OCI-M2 (cell line): ENCODE data around the gene ZNF155.
"Not testable (repeated sequence)": the region's sequence is repeated elsewhere in the genome, so short reads cannot be mapped to it uniquely, and the experiment has no call there.

Experiments
- DNase-seq: peaks from one replicate; lab custom pipeline; 2025; ENCODE audit not compliant: unreplicated experiment; lab: John Stamatoyannopoulos, UW

The ZNF155 gene

GRCh38 chr19:43983912-43984686 is at the start of gene ZNF155:
Gene ZNF155 (plus strand): TSS chr19:43984188. CDS start chr19:43988544, 4,356 bp downstream.
- peak; percentile 80 for DNase-seq

- peak; percentile 84 for DNase-seq
Observed at GRCh38 chr19:43934985-43935708, 48.8 kb upstream of the ZNF155 start, which contains the start of gene ZNF45. Gene ZNF45 (minus strand): TSS chr19:43935282. CDS start chr19:43922185, 13,097 bp downstream.

- no peak for DNase-seq
Observed at GRCh38 chr19:43936188-43936587, 47.8 kb upstream of the ZNF155 start.

- DNase-seq = no peak
Observed at GRCh38 chr19:43939557-43940260, 44.3 kb upstream of the ZNF155 start.

GRCh38 chr19:43940719-43941118 is 43.3 kb upstream of the ZNF155 start:
- no peak for DNase-seq

GRCh38 chr19:43941209-43941608 is 42.8 kb upstream of the ZNF155 start:
- DNase-seq = no peak

- DNase-seq = not testable (repeated sequence)
Observed at GRCh38 chr19:43947412-43947811, 36.6 kb upstream of the ZNF155 start.

GRCh38 chr19:43949803-43950202 is 34.2 kb upstream of the ZNF155 start:
- DNase-seq = not testable (repeated sequence)

- DNase-seq = peak; percentile 94
Observed at GRCh38 chr19:43950834-43951645, 32.9 kb upstream of the ZNF155 start, which contains the start of gene ZNF221. Gene ZNF221 (plus strand): TSS chr19:43951228. CDS start chr19:43962727, 11,499 bp downstream.

GRCh38 chr19:43956827-43957226 is 27.2 kb upstream of the ZNF155 start:
- DNase-seq = no peak

GRCh38 chr19:43957891-43958290 is 26.1 kb upstream of the ZNF155 start:
- DNase-seq = no peak

GRCh38 chr19:43960411-43960810 is 23.6 kb upstream of the ZNF155 start:
- DNase-seq = no peak

- DNase-seq = no peak
Observed at GRCh38 chr19:43966079-43966694, 17.8 kb upstream of the ZNF155 start.

- no peak for DNase-seq
Observed at GRCh38 chr19:43976732-43977131, 7.3 kb upstream of the ZNF155 start.

- DNase-seq = no peak
Observed at GRCh38 chr19:43983544-43983911, 460 bp upstream of the ZNF155 start.

GRCh38 chr19:43984687-43985000 is 656 bp downstream of the ZNF155 start:
- no peak for DNase-seq

- DNase-seq = no peak
Observed at GRCh38 chr19:43997631-43998290, 13.8 kb downstream of the ZNF155 start.

GRCh38 chr19:44002212-44002565 is 18.2 kb downstream of the ZNF155 start:
- no peak for DNase-seq

GRCh38 chr19:44002566-44003460 is 18.8 kb downstream of the ZNF155 start, which contains the start of gene ZNF230:
Gene ZNF230 (plus strand): TSS chr19:44002957. CDS start chr19:44007079, 4,122 bp downstream.
- peak; percentile 90 for DNase-seq
